ENCODE measurements around the gene WFIKKN1. TPM values are rescaled to one million over a fixed set of nuclear protein-coding genes. Genes with fewer than 3 reads are reported as not detected.
A peak's percentile ranks its signal among the peaks of the same experiment; 100 is the strongest.
"Not testable (repeated sequence)": the region's sequence is repeated elsewhere in the genome, so short reads cannot be mapped to it uniquely, and the experiment has no call there.

The WFIKKN1 gene
- total and polyA plus RNA-seq, 2 of the 13 experiments (the other 11 are each of a cell fraction or from before 2014, with no cell fraction given) = 1.7 to 4.9 TPM

DNA sequence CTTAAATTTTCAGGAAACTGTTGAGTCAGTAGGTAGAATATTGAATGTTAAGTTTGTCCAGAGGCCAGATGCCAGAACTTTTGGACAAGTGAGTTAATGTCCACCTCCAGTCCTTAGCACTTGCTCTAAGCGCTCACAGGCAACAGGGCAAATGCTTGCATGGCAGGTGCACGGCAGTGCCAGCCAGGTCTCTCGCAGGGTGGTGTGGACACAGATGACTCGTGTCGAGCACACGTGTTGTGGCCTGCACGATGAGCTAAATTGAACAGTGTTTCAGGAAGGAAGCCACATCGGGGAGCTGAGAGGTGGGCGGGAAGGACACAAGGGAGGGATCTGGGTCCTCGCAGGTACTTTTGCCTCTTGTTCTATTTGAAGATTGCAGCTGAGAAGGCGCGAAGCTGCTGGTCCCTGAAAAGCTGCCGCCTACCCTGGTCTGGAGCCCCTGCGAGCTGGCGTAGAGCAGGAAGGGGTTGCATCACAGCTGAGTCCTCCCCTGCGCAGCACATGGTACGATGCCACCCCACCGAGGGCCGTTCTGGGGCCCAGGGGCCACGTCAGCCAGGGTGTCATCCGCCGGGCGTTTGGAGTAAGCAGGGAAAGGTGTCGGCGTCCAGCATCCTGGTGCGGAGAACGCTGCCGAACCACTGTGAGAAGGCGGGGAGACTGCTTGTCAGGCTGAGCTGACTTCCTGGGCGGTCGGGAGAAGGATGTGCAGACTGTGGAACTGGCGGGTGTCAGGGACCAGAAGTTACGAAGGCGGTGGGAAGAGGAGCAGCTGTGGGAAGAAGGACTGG is 34.6 kb upstream of the WFIKKN1 start (continued):
- TF ChIP-seq, protein P1, sequence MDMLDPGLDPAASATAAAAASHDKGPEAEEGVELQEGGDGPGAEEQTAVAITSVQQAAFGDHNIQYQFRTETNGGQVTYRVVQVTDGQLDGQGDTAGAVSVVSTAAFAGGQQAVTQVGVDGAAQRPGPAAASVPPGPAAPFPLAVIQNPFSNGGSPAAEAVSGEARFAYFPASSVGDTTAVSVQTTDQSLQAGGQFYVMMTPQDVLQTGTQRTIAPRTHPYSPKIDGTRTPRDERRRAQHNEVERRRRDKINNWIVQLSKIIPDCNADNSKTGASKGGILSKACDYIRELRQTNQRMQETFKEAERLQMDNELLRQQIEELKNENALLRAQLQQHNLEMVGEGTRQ (IDR thresholded peaks at IDR 0.05; ENCODE audit: low read depth, low read length) = no peak
- TF ChIP-seq, protein P1 (CRISPR knock-in tag; IDR thresholded peaks at IDR 0.05; ENCODE audit: borderline replicate concordance) = no peak

DNA sequence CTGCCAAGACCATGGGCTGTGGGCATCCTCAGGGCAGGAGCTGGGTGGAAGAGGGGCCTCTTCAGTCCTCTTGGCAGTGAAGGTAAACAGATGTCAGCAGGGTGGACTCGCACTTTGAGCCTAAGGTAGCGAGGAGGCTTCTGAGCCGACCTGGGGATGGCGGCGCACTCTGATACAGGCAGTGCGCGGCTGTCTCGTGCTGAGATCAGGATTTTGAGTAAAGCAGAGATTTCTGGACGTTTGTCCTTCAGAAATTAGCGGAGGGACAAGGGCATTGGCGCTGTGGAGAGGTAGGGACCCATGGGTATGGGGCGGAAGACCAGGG is 34.1 kb upstream of the WFIKKN1 start:
- ChIA-PET POLR2A (no interaction called here), CTCF (ENCODE audit: low intra/inter-chr PET ratio, low total read pairs) (no interaction called here)
- Histone ChIP-seq H3K4me2 (ENCODE audit: low read depth, low read length) (no peak overlapping the region), H2AFZ (ENCODE audit: low read length) (no peak overlapping the region), H3K9me3 (ENCODE audit: low read length) (no peaks in the 10 kb centered on the region), H3K9ac (ENCODE audit: insufficient read depth, low read depth, low read length) (no peak overlapping the region), H3K79me2 (ENCODE audit: insufficient read depth, low read length) (peaks cover 32% of the 10 kb centered on the region), H4K20me1 (ENCODE audit: insufficient read depth, low read length) (no peaks in the 10 kb centered on the region), H3K36me3 (replicated peaks in 1 of 2; ENCODE audit: control insufficient read depth in 1 of 2, insufficient read depth in 2 of 2, low read length in 2 of 2) (peaks cover 6 to 11% of the 10 kb centered on the region in 2 experiments; a peak in 4 of 5 replicates), H3K4me3 (replicated peaks in 1 of 3; ENCODE audit: insufficient read depth in 1 of 3, low read depth in 2 of 3, low read length in 3 of 3) (no peak overlapping the region), H3K27me3 (ENCODE audit: control insufficient read depth in 1 of 2, insufficient read depth in 2 of 2, low read length in 2 of 2) (no peaks in the 10 kb centered on the region; a peak in 1 of 5 replicates), H3K4me1 (ENCODE audit: insufficient read depth, low read length) (peaks cover 23% of the 10 kb centered on the region), H3K27ac (ENCODE audit: extremely low read length, insufficient read depth, low read length) (no peak overlapping the region)
- intact Hi-C loops (cut with micrococcal nuclease; ENCODE audit: unreplicated experiment) = no loop called here
- in situ Hi-C loops (cut with HindIII; ENCODE audit: extremely low pct_ligation_motif_present, low pct_unique_long_range_greater_than_20kb) = no loop called here
- 90% methylated on average over 12 of the region's 12 CpGs for WGBS (ENCODE audit: low lambda C conversion rate)
- no peak for FAIRE-seq
- no TSS peak for BruUV-seq (replicated peaks)
- ATAC-seq = no peak
- TF ChIP-seq SMAD9 (CRISPR knock-in tag; IDR thresholded peaks at IDR 0.05) = no peak
- TF ChIP-seq, protein P2, sequence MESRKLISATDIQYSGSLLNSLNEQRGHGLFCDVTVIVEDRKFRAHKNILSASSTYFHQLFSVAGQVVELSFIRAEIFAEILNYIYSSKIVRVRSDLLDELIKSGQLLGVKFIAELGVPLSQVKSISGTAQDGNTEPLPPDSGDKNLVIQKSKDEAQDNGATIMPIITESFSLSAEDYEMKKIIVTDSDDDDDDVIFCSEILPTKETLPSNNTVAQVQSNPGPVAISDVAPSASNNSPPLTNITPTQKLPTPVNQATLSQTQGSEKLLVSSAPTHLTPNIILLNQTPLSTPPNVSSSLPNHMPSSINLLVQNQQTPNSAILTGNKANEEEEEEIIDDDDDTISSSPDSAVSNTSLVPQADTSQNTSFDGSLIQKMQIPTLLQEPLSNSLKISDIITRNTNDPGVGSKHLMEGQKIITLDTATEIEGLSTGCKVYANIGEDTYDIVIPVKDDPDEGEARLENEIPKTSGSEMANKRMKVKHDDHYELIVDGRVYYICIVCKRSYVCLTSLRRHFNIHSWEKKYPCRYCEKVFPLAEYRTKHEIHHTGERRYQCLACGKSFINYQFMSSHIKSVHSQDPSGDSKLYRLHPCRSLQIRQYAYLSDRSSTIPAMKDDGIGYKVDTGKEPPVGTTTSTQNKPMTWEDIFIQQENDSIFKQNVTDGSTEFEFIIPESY (CRISPR knock-in tag; IDR thresholded peaks at IDR 0.05) = peak; percentile 78
- TF ChIP-seq, protein P3, sequence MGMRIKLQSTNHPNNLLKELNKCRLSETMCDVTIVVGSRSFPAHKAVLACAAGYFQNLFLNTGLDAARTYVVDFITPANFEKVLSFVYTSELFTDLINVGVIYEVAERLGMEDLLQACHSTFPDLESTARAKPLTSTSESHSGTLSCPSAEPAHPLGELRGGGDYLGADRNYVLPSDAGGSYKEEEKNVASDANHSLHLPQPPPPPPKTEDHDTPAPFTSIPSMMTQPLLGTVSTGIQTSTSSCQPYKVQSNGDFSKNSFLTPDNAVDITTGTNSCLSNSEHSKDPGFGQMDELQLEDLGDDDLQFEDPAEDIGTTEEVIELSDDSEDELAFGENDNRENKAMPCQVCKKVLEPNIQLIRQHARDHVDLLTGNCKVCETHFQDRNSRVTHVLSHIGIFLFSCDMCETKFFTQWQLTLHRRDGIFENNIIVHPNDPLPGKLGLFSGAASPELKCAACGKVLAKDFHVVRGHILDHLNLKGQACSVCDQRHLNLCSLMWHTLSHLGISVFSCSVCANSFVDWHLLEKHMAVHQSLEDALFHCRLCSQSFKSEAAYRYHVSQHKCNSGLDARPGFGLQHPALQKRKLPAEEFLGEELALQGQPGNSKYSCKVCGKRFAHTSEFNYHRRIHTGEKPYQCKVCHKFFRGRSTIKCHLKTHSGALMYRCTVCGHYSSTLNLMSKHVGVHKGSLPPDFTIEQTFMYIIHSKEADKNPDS (CRISPR knock-in tag; IDR thresholded peaks at IDR 0.05) = no peak
- TF ChIP-seq ZNF549 (CRISPR knock-in tag; IDR thresholded peaks at IDR 0.05) = no peak
- no peak for DNase-seq (ENCODE audit: low spot score)

DNA sequence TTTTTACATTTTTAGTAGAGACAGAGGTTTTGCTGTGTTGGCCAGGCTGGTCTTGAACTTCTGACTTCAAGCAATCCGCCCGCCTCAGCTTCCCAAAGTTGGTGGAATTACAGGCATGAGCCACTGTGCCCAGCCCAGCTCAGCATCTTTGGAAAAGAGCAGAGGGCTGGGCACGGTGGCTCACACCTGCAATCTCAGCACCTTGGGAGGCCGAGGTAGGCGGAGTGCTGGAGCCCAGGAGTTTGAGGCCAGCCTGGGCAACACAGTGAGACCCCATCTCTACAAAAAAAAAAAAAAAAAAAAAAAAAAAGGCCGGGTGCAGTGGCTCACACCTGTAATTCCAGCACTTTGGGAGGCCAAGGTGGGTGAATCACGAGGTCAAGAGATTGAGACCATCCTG is 33.1 kb upstream of the WFIKKN1 start:
- H3K9me3 ChIP-seq (ENCODE audit: low read length); intact Hi-C loops (cut with micrococcal nuclease; ENCODE audit: unreplicated experiment); FAIRE-seq; H2AFZ ChIP-seq (ENCODE audit: low read length); H4K20me1 ChIP-seq (ENCODE audit: insufficient read depth, low read length); BruUV-seq (replicated peaks); POLR2A ChIA-PET; H3K4me2 ChIP-seq (ENCODE audit: low read depth, low read length); in situ Hi-C loops (cut with HindIII; ENCODE audit: extremely low pct_ligation_motif_present, low pct_unique_long_range_greater_than_20kb); H3K27ac ChIP-seq (ENCODE audit: extremely low read length, insufficient read depth, low read length); H3K4me3 ChIP-seq (replicated peaks in 1 of 3; ENCODE audit: insufficient read depth in 1 of 3, low read depth in 2 of 3, low read length in 3 of 3); ATAC-seq; DNase-seq (ENCODE audit: low spot score); H3K9ac ChIP-seq (ENCODE audit: insufficient read depth, low read depth, low read length); CTCF ChIA-PET (ENCODE audit: low intra/inter-chr PET ratio, low total read pairs); H3K27me3 ChIP-seq (ENCODE audit: control insufficient read depth in 1 of 2, insufficient read depth in 2 of 2, low read length in 2 of 2): not testable (repeated sequence)
- WGBS (ENCODE audit: low lambda C conversion rate) = 95% methylated on average over 7 of the region's 7 CpGs
- peaks cover 27% of the 10 kb centered on the region for H3K79me2 ChIP-seq (ENCODE audit: insufficient read depth, low read length)
- peaks cover 6 to 11% of the 10 kb centered on the region in 2 experiments; a peak in 4 of 5 replicates for H3K36me3 ChIP-seq (replicated peaks in 1 of 2; ENCODE audit: control insufficient read depth in 1 of 2, insufficient read depth in 2 of 2, low read length in 2 of 2)
- H3K4me1 ChIP-seq (ENCODE audit: insufficient read depth, low read length) = peaks cover 14% of the 10 kb centered on the region
